Gastroesophageal sphincter (tissue), 4 donors: ENCODE results near the gene ARL4C. TPM values are rescaled to one million over a fixed set of nuclear protein-coding genes. Genes with fewer than 3 reads are reported as not detected.
"Not testable (repeated sequence)": the region's sequence is repeated elsewhere in the genome, so short reads cannot be mapped to it uniquely, and the experiment has no call there.

Source experiments
- ATAC-seq: fragments of 150-250 bp; one replicate; pipeline ENCODE4 v1.9.1; 2016; ENCODE audit warnings: mild to moderate bottlenecking, moderate library complexity
- H3K27ac ChIP-seq, 4 donors: fragments of 200-600 bp; sonication (generic) in 3 of 4; 1 replicate in 3 of 4; 2 replicates in 1 of 4; pipeline ENCODE4 v1.5.1; 2016 to 2019
- H3K27me3 ChIP-seq: fragments of 200-600 bp; sonication (generic); one replicate; pipeline ENCODE4 v1.5.1; 2019
- H3K36me3 ChIP-seq, 2 donors: fragments of 200-600 bp; sonication (generic); one replicate each; pipeline ENCODE4 v1.5.1; 2019; ENCODE audit warnings: control low read depth in 1 of 2
- H3K4me1 ChIP-seq, 3 donors: fragments of 200-600 bp; sonication (generic); 1 replicate in 2 of 3; 2 replicates in 1 of 3; pipeline ENCODE4 v1.5.1; 2016 to 2019; ENCODE audit warnings: control low read depth in 2 of 3
- H3K4me3 ChIP-seq, 2 donors: fragments of 200-600 bp; sonication (generic); one replicate each; pipeline ENCODE4 v1.5.1; 2019; ENCODE audit warnings: mild to moderate bottlenecking in 1 of 2, moderate library complexity in 1 of 2
- H3K9me3 ChIP-seq, 3 donors: fragments of 200-600 bp; sonication (generic); one replicate each; pipeline ENCODE4 v1.5.1; 2017 to 2019; ENCODE audit warnings: control low read depth in 2 of 3
- CTCF ChIP-seq, 4 experiments: fragments of 200-600 bp in 2 of 4; fragments of 450-650 bp in 2 of 4; sonication (generic) in 1 of 4; IDR thresholded peaks; one replicate each; pipeline ENCODE4 v1.5.1; 2017 to 2019; ENCODE audit warnings: antibody characterized with exemption in 4 of 4, mild to moderate bottlenecking in 2 of 4, moderate library complexity in 2 of 4
- EP300 ChIP-seq: sonication (generic); formaldehyde crosslinking; IDR thresholded peaks from one replicate; pipeline ENCODE4 v1.6.1; 2017; ENCODE audit warnings: antibody characterized with exemption, mild to moderate bottlenecking
- POLR2A ChIP-seq, 2 donors: fragments of 450-650 bp; IDR thresholded peaks; one replicate each; pipeline ENCODE4 v1.6.1; 2017; ENCODE audit warnings: antibody characterized with exemption in 2 of 2, mild to moderate bottlenecking in 2 of 2, moderate library complexity in 1 of 2
- POLR2AphosphoS5 ChIP-seq: sonication (generic); formaldehyde crosslinking; IDR thresholded peaks from one replicate; pipeline ENCODE4 v1.6.1; 2017; ENCODE audit warnings: antibody characterized with exemption
- whole genome bisulfite sequencing, 2 donors: methylation state at CpG; one replicate each; pipeline ENCODE4 v1.1.5; 2018; ENCODE audit warnings: low coverage in 1 of 2; 5-methylcytosine and 5-hydroxymethylcytosine counted together
- total RNA-seq, 4 donors: library from RNA; depleted of rRNA; stranded (reverse); fragments of >200 nt; gene quantifications; one replicate each; pipeline ENCODE4 v1.1.0, GENCODE V29; 2016

ARL4C gene
- total RNA-seq, 4 donors from 2014 or later: 3.7 to 12.7 (median 7.2) TPM

GRCh38 chr2:234459401-234460009, 37.4 kb downstream of the ARL4C start:
- WGBS, 2 donors: 85 to 90% methylated on average over 2 to 4 of the region's 6 CpGs
- Histone ChIP-seq H3K36me3 (no peaks in the 10 kb centered on the region), H3K4me1 (no peaks in the 10 kb centered on the region), H3K27me3 (no peaks in the 10 kb centered on the region), H3K27ac (no peak overlapping the region), H3K4me3 (no peak overlapping the region), H3K9me3 (peaks cover 0 to 14% (median 0%) of the 10 kb centered on the region in 3 donors)
- TF ChIP-seq POLR2A (IDR thresholded peaks at IDR 0.05) (no peak), EP300 (no peak), CTCF (IDR thresholded peaks at IDR 0.05) (no peak), POLR2AphosphoS5 (no peak)
- ATAC-seq: no peak

GRCh38 chr2:234458466-234458865, 38.4 kb downstream of the ARL4C start:
- no peak for TF ChIP-seq EP300
- no peak for TF ChIP-seq POLR2AphosphoS5
- no peak for TF ChIP-seq CTCF (IDR thresholded peaks at IDR 0.05)
- no peak for TF ChIP-seq POLR2A (IDR thresholded peaks at IDR 0.05)
- no peak overlapping the region for H3K27ac ChIP-seq
- H3K36me3 ChIP-seq: no peaks in the 10 kb centered on the region
- no peaks in the 10 kb centered on the region for H3K4me1 ChIP-seq
- WGBS, 2 donors: 88% methylated on average over 4 of the region's 4 CpGs; no CpG with 5 or more reads in 1 of the 2 donors
- ATAC-seq: no peak
- no peak overlapping the region for H3K4me3 ChIP-seq
- H3K9me3 ChIP-seq: peaks cover 0 to 14% (median 0%) of the 10 kb centered on the region in 3 donors
- H3K27me3 ChIP-seq: no peaks in the 10 kb centered on the region

GRCh38 chr2:234457421-234457820, 39.5 kb downstream of the ARL4C start:
- H3K9me3 ChIP-seq: peaks cover 0 to 14% (median 0%) of the 10 kb centered on the region in 3 donors
- 57 to 59% methylated on average over 2 of the region's 2 CpGs for WGBS, 2 donors
- no peak overlapping the region for H3K27ac ChIP-seq
- TF ChIP-seq POLR2A (IDR thresholded peaks at IDR 0.05) (no peak), CTCF (IDR thresholded peaks at IDR 0.05) (no peak), POLR2AphosphoS5 (no peak), EP300 (no peak)
- no peak overlapping the region for H3K4me3 ChIP-seq
- no peaks in the 10 kb centered on the region for H3K4me1 ChIP-seq
- H3K27me3 ChIP-seq: no peaks in the 10 kb centered on the region
- H3K36me3 ChIP-seq: no peaks in the 10 kb centered on the region
- ATAC-seq: no peak

GRCh38 chr2:234455246-234455645, 41.6 kb downstream of the ARL4C start:
- ATAC-seq: not testable (repeated sequence)
- 90 to 96% methylated on average over 4 to 5 of the region's 7 CpGs for WGBS, 2 donors

GRCh38 chr2:234454433-234454832, 42.4 kb downstream of the ARL4C start:
- no peaks in the 10 kb centered on the region for H3K36me3 ChIP-seq
- no peak for ATAC-seq
- WGBS, 2 donors: 61 to 68% methylated on average over 4 of the region's 4 CpGs

More at GRCh38 chr2:234455246-234455645, 41.6 kb downstream of the ARL4C start:
- not testable (repeated sequence) for H3K36me3 ChIP-seq, H3K4me3 ChIP-seq, H3K4me1 ChIP-seq, H3K27me3 ChIP-seq, H3K27ac ChIP-seq
- H3K9me3 ChIP-seq: peaks cover 0 to 14% (median 0%) of the 10 kb centered on the region in 3 donors

More at GRCh38 chr2:234454433-234454832, 42.4 kb downstream of the ARL4C start:
- Histone ChIP-seq H3K4me3 (no peak overlapping the region), H3K27me3 (no peaks in the 10 kb centered on the region), H3K9me3 (peaks cover 0 to 14% (median 0%) of the 10 kb centered on the region in 3 donors), H3K27ac (no peak overlapping the region), H3K4me1 (no peaks in the 10 kb centered on the region)
- TF ChIP-seq EP300 (no peak), POLR2A (IDR thresholded peaks at IDR 0.05) (no peak), CTCF (IDR thresholded peaks at IDR 0.05) (no peak), POLR2AphosphoS5 (no peak)
